Neural progenitor cell (in vitro differentiated cells): Measurements from ENCODE around the gene NT5C1A. TPM values are rescaled to one million over a fixed set of nuclear protein-coding genes. Genes with fewer than 3 reads are reported as not detected.

Experiments used
- DNase-seq: peaks from one replicate; pipeline ENCODE4 v3.0.0-alpha.2; 2016; ENCODE audit warnings: low spot score
- H2AFZ ChIP-seq: fragments of 200-600 bp; sonication (generic); replicated peaks from 2 replicates; pipeline ENCODE4 v1.6.1; 2016; ENCODE audit warnings: antibody characterized with exemption
- H3F3A ChIP-seq: fragments of 200-600 bp; sonication (generic); 2 replicates; pipeline ENCODE4 v1.6.1; 2016; ENCODE audit warnings: antibody characterized with exemption, low read depth
- H3K27ac ChIP-seq: fragments of 200-600 bp; sonication (generic); 2 replicates; pipeline ENCODE4 v1.5.1; 2016; ENCODE audit warnings: mild to moderate bottlenecking
- H3K27me3 ChIP-seq: fragments of 200-600 bp; sonication (generic); 2 replicates; pipeline ENCODE4 v1.6.1; 2016; ENCODE audit warnings: mild to moderate bottlenecking, moderate library complexity
- H3K36me3 ChIP-seq: fragments of 200-600 bp; sonication (generic); 2 replicates; pipeline ENCODE4 v1.5.1; 2016
- H3K4me1 ChIP-seq: fragments of 200-600 bp; sonication (generic); 2 replicates; pipeline ENCODE4 v1.6.1; 2016; ENCODE audit warnings: mixed run types
- H3K4me2 ChIP-seq: fragments of 200-600 bp; sonication (generic); 2 replicates; pipeline ENCODE4 v1.6.1; 2016
- H3K4me3 ChIP-seq: fragments of 200-600 bp; sonication (generic); 2 replicates; pipeline ENCODE4 v1.5.1; 2016
- H3K79me2 ChIP-seq: fragments of 200-600 bp; sonication (generic); 2 replicates; pipeline ENCODE4 v1.6.1; 2016; ENCODE audit warnings: low read depth
- H3K9ac ChIP-seq: fragments of 200-600 bp; sonication (generic); 2 replicates; pipeline ENCODE4 v1.6.1; 2016
- H3K9me3 ChIP-seq: fragments of 200-600 bp; sonication (generic); 2 replicates; pipeline ENCODE4 v1.5.1; 2016; ENCODE audit warnings: low read depth
- H4K20me1 ChIP-seq: fragments of 200-600 bp; sonication (generic); 2 replicates; pipeline ENCODE4 v1.6.1; 2016; ENCODE audit warnings: low read depth
- H3K27ac Mint-ChIP-seq: 3 replicates; pipeline ENCODE4 v1.8.0; 2021; ENCODE audit warnings: mixed read lengths
- H3K27me3 Mint-ChIP-seq: 2 replicates; pipeline ENCODE4 v1.8.0; 2022; ENCODE audit warnings: low read depth, mild to moderate bottlenecking, inconsistent platforms, moderate library complexity, mixed read lengths; ENCODE audit not compliant: insufficient read depth
- H3K36me3 Mint-ChIP-seq: 3 replicates; pipeline ENCODE4 v1.8.0; 2021; ENCODE audit warnings: mixed read lengths
- H3K4me1 Mint-ChIP-seq: 3 replicates; pipeline ENCODE4 v1.8.0; 2021; ENCODE audit warnings: mixed read lengths
- H3K4me3 Mint-ChIP-seq: 3 replicates; pipeline ENCODE4 v1.8.0; 2021; ENCODE audit warnings: mild to moderate bottlenecking, moderate library complexity, mixed read lengths
- H3K9me3 Mint-ChIP-seq: 3 replicates; pipeline ENCODE4 v1.8.0; 2020; ENCODE audit warnings: mixed read lengths
- EZH2 ChIP-seq: fragments of 200-600 bp; sonication (generic); IDR thresholded peaks from 2 replicates; pipeline ENCODE4 v1.6.1; 2017; ENCODE audit warnings: antibody characterized with exemption, mild to moderate bottlenecking, moderate library complexity
- EZH2phosphoT487 ChIP-seq: fragments of 200-600 bp; sonication (generic); IDR thresholded peaks from 2 replicates; pipeline ENCODE4 v1.6.1; 2017; ENCODE audit warnings: antibody characterized with exemption
- total RNA-seq: library from RNA; depleted of rRNA; stranded (reverse); fragments of >200 nt; gene quantifications from 2 replicates; pipeline ENCODE4 v1.2.3, GENCODE V29; 2015; ENCODE audit warnings: low replicate concordance
- TF ChIP-seq, protein P1 (sequence below): fragments of 200-600 bp; sonication (generic); IDR thresholded peaks from 2 replicates; pipeline ENCODE4 v1.5.1; 2017; ENCODE audit warnings: antibody characterized with exemption, mild to moderate bottlenecking

Gene NT5C1A
- total RNA-seq, 1 donor from 2014 or later: not detected

DNA sequence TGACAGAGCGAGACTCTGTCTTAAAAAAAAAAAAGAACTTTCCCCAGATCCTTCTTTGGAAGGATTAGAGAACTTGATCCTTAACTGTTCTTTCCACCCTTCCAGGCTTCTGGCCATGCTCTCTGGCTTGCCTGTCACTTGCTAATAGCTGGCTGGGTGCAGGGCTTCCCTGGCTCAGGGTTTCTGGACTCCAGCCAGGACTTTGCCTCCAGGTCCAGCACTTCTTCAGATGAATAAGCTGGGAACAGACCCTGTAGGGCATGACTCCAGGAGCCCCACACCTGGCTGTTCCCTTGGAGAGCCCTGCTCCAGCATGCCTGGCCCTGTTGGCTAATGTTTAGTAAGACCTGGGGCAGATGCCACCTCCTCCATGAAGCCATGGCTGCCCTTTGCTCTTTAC, 3.3 kb upstream of the NT5C1A start:
- no peaks in the 10 kb centered on the region for H3K79me2 ChIP-seq
- H3K36me3 Mint-ChIP-seq: no peaks in the 10 kb centered on the region
- peaks cover 18% of the 10 kb centered on the region for H3K4me1 Mint-ChIP-seq
- H3K4me2 ChIP-seq: no peak overlapping the region
- H3K4me1 ChIP-seq: peaks cover 7% of the 10 kb centered on the region
- peaks cover 25% of the 10 kb centered on the region for H3K27me3 Mint-ChIP-seq
- H2AFZ ChIP-seq: no peak overlapping the region
- H3K27me3 ChIP-seq: peaks cover 100% of the 10 kb centered on the region
- H3K4me3 Mint-ChIP-seq: no peak overlapping the region
- H3K9me3 Mint-ChIP-seq: no peaks in the 10 kb centered on the region
- H3K9me3 ChIP-seq: no peaks in the 10 kb centered on the region
- H3K27ac ChIP-seq: no peak overlapping the region
- peaks cover 8% of the 10 kb centered on the region for H4K20me1 ChIP-seq
- H3K27ac Mint-ChIP-seq: no peak overlapping the region
- no peaks in the 10 kb centered on the region for H3K36me3 ChIP-seq
- H3K4me3 ChIP-seq: no peak overlapping the region
- no peak overlapping the region for H3K9ac ChIP-seq
- TF ChIP-seq, protein P1, sequence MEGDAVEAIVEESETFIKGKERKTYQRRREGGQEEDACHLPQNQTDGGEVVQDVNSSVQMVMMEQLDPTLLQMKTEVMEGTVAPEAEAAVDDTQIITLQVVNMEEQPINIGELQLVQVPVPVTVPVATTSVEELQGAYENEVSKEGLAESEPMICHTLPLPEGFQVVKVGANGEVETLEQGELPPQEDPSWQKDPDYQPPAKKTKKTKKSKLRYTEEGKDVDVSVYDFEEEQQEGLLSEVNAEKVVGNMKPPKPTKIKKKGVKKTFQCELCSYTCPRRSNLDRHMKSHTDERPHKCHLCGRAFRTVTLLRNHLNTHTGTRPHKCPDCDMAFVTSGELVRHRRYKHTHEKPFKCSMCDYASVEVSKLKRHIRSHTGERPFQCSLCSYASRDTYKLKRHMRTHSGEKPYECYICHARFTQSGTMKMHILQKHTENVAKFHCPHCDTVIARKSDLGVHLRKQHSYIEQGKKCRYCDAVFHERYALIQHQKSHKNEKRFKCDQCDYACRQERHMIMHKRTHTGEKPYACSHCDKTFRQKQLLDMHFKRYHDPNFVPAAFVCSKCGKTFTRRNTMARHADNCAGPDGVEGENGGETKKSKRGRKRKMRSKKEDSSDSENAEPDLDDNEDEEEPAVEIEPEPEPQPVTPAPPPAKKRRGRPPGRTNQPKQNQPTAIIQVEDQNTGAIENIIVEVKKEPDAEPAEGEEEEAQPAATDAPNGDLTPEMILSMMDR: no peak
- TF ChIP-seq EZH2 (no peak), EZH2phosphoT487 (no peak)
- DNase-seq: no peak
- no peaks in the 10 kb centered on the region for H3F3A ChIP-seq

DNA sequence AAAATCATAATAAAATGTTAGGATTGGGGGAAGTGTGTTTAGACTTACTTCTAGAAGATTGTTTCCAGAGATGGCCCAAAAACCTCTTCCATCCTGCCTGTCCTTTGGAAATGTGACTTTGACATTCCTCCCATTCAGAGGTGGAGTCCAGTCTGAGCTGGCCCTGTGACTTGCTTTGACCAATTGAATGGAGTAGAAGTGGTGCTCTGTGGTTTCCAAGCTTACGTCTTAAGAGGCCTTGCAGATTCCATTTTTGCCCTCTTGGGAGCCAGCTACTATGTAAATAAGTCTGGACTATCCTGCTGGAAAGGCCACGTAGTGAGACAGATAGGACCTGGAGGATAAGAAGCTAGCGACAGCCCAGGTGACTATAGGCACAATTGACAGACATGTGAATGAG, 1.3 kb upstream of the NT5C1A start:
- no peak overlapping the region for H3K9ac ChIP-seq
- Mint-ChIP-seq H3K27ac (no peak overlapping the region), H3K4me3 (peak overlapping the region; percentile 72), H3K9me3 (no peaks in the 10 kb centered on the region), H3K36me3 (no peaks in the 10 kb centered on the region), H3K27me3 (peaks cover 30% of the 10 kb centered on the region), H3K4me1 (peaks cover 15% of the 10 kb centered on the region)
- peaks cover 8% of the 10 kb centered on the region for H4K20me1 ChIP-seq
- no peak overlapping the region for H3K4me2 ChIP-seq
- no peaks in the 10 kb centered on the region for H3F3A ChIP-seq
- no peak overlapping the region for H3K27ac ChIP-seq
- H3K9me3 ChIP-seq: no peaks in the 10 kb centered on the region
- DNase-seq: no peak
- H3K79me2 ChIP-seq: no peaks in the 10 kb centered on the region
- peaks cover 100% of the 10 kb centered on the region for H3K27me3 ChIP-seq
- H3K36me3 ChIP-seq: no peaks in the 10 kb centered on the region
- no peak overlapping the region for H3K4me3 ChIP-seq
- TF ChIP-seq, protein P1: no peak
- TF ChIP-seq EZH2phosphoT487 (no peak), EZH2 (no peak)
- H2AFZ ChIP-seq: no peak overlapping the region
- peaks cover 7% of the 10 kb centered on the region for H3K4me1 ChIP-seq

DNA sequence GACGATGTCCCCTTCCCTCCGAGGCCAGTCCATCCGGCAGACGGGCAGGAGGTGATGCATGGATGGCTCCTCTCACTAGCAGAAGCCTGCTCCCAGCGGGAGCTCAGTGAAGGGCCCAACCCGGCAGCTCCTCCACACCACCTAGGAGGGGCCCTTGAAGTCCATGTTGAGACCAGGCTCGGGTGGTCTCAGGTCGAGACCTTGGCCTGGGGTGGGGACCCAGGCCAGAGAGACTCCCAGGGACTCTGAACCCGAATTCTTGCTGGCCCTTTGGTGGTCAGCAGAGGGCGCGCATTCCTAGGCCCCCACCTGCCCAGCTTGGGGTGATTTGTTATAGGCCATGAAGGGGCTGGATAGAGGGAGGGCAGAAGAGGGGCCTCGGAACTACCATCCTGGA, 642 bp upstream of the NT5C1A start:
- DNase-seq: peak; percentile 63
- H3K27ac ChIP-seq: no peak overlapping the region
- H3K4me1 ChIP-seq: peaks cover 7% of the 10 kb centered on the region
- Mint-ChIP-seq H3K4me3 (peak overlapping the region; percentile 86), H3K4me1 (peaks cover 11% of the 10 kb centered on the region), H3K9me3 (no peaks in the 10 kb centered on the region), H3K27me3 (peaks cover 32% of the 10 kb centered on the region), H3K36me3 (no peaks in the 10 kb centered on the region), H3K27ac (no peak overlapping the region)
- TF ChIP-seq EZH2phosphoT487: no peak
- TF ChIP-seq, protein P1: peak; percentile 79
- H4K20me1 ChIP-seq: peaks cover 8% of the 10 kb centered on the region
- peak overlapping the region; percentile 55 for H3K4me3 ChIP-seq
- H3K9ac ChIP-seq: no peak overlapping the region
- no peaks in the 10 kb centered on the region for H3K9me3 ChIP-seq
- H3K79me2 ChIP-seq: no peaks in the 10 kb centered on the region
- H3F3A ChIP-seq: no peaks in the 10 kb centered on the region
- no peak overlapping the region for H2AFZ ChIP-seq
- peak overlapping the region; percentile 89 for H3K4me2 ChIP-seq
- H3K27me3 ChIP-seq: peaks cover 100% of the 10 kb centered on the region
- H3K36me3 ChIP-seq: no peaks in the 10 kb centered on the region
